HG03439 (cell line): Measurements from ENCODE around the gene KLHDC7B.

ENCODE experiments used
- ATAC-seq: cut with Tn5 transposase; IDR thresholded peaks from one replicate; pipeline ENCODE4 v1.9.1; 2021; ENCODE audit warnings: mild to moderate bottlenecking, moderate library complexity; ENCODE audit not compliant: unreplicated experiment

KLHDC7B gene

DNA sequence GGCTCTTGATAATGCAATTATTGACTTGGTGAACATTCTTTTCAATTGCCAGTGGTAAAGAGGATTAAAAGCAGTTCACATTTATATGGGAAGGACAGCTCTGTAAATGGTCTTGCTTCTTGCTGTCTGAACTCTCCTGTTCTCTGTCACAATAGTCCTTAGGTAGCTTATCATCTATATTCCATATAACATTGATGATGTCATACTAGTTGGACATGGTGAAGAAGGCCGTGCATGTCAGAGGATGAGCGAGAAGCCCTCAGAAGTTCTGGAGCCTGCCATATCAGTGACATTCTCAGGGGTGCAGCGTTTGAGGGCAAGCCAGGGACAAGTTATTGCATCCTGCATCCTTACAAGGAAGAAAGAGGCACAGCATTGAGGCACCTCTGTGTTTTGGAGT lies 39.5 kb downstream of the KLHDC7B start:
- no peak for ATAC-seq

DNA sequence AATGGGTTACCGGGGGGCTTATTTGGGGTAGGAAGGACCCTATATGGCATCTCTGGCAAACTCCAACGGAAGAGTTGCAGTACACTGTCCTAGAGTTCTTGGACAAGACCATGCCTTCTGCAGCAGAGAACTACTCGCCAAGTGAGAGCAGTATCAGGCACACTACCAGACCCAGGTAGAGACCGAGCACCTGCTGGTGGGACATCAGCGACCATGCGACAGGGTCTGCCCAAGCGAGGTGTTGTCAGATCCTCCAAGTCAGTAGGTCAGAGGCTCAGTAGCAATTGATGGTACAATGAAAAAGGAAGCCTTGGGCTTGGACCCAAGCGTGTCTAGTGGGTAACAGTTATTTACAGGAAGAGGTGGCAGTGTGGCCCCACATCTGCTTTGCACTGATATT lies 40.1 kb downstream of the KLHDC7B start:
- no peak for ATAC-seq

DNA sequence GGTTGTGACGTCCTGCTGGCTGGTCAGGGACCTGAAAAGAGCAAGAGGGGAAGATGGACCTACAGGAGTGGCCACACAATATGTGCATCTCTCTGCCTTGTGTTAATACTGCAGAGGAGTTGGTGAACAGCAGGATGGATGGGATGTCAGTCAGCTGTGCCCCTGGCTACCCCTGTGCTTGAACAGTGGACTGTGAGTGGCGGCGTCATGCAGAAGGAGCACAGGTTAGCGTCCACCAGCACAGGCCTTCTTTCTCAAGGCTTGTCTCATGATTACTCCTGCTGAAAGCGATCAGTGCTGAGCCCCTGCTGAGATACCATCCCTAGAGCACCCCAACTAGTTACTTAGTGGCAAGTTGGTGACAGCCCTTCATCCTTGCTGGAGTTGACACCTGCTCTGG lies 40.7 kb downstream of the KLHDC7B start:
- ATAC-seq: no peak

DNA sequence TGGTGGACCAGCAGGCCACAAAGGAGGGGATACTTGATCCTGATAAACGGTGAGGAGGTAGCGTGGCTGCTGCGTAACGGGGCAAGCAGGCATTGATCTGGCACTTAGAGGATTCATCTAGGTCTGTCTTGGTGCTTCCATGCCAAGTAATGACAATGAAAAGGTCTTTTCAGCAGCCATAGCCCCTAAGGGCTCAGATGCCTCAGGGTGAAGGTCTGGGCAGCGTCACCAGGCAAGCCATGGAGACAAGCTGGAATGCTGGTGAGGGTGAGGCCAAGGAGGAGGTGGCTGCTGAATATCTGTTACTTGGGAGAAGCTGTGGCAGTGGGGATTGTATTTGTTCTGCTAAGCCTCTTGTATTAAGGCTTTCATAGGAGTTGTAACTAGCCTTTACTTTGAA lies 41.7 kb downstream of the KLHDC7B start:
- no peak for ATAC-seq

DNA sequence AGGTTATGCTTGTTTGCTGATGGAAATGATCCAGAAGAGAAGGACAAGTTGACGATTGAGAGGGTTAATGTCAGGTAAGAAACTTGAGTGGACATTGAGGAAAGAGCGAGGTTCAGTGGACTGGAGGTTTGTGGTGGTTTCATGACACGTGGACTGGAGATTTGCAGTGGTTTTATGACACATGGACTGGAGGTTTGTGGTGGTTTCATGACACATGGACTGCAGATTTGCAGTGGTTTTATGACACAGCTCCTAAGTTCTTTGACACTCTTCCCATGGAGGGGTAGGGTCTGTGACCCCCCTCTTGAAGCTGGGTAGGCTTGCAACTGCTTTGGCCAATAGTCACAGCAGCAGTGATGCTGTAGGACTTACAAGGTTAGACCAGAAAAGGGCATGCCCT lies 49.5 kb downstream of the KLHDC7B start:
- ATAC-seq: no peak

DNA sequence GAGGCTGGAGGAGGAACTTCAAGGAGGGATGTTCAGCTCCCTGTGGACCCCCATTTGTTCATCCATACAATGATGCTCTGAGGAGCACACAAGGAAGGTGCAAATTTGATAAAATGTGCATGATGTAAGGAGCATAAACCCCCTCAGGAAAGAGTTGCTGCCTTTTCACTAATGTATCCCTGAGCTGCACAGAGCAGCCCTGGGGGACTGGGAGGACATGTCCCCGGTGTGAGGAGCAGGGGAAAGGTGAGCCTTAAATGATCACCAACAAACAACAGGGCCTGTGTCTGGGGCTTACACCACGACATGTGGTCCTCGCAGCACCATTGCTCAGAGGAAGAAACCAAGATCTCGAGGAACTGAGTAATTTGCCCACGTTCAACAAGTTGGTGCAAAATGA lies 51.4 kb downstream of the KLHDC7B start:
- no peak for ATAC-seq

DNA sequence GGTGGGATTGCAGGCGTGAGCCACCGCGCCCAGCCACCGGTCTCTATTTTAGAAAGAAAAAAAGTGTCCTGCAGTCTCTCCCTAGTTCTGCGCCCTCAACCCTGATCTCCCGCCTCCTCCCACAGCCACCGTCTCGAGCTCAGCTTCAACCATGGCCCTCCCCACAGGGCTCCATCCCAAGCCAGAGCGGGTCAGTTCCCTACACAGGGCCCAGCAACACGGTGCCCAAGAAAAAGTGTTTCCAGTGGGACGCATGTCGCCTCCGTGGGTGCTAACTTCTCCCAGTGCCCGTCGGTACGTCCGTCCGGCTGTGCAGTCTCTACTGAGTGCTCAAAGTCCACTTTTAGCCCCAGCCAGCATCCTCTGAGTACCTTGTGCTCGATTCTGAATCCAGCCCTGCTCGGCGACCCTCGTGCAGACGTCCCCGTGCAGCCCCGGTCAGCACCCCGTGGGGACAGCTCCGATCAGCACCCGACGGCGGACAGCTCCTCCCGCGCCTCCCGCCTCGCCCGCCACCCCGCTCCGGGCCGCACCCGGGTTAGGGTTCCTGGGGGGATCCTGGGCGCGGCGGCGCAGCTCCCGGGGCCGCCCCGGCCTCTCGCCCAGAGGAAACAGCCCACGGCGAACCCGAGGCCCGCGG lies 54.2 kb downstream of the KLHDC7B start:
- ATAC-seq: no peak

DNA sequence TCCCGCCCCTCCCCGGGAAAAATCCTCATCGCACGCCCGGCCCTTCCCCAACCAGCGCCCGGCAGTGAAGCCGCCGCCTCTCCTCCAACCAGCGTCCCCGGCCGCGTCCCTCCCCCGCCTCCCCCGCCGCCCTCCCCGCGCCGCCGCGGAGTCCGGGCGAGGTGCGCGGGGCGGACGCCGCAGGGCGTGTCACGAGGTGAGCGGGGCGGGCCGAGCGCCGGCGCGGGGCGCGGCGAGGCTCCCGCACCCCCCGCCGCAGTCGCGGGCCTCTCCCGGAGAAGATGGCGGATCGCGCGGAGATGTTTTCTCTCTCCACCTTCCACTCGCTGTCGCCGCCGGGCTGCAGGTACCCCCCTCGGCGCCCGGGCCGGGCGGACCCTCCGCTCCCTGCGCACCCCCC lies 54.8 kb downstream of the KLHDC7B start, which contains the start of gene MAPK8IP2:
MAPK8IP2 (plus strand) TSS at position 256 of the 400 bp plus-strand sequence; CDS start at position 282, 26 bp downstream.
- ATAC-seq: no peak
